Activated B cell treated with CpG ODN at 0.5 μM for 24 hours (primary cell): ENCODE measurements around the gene RTL10. TPM values are rescaled to one million over a fixed set of nuclear protein-coding genes. Genes with fewer than 3 reads are reported as not detected.

Experiments used
- ATAC-seq: fragments of 200-7000 bp; cut with Tn5 transposase; one replicate; pipeline ENCODE4 v1.10.0; 2021; ENCODE audit warnings: low read depth, mild to moderate bottlenecking, moderate library complexity
- CTCF ChIA-PET: fragments of 350-600 bp; sonication (Branson Sonifier 250); formaldehyde crosslinking; loops from one replicate; lab custom pipeline; 2021; ENCODE audit warnings: antibody characterized with exemption; lab: Charles Lee
- POLR2A ChIA-PET: fragments of 350-600 bp; sonication (Branson Sonifier 250); formaldehyde crosslinking; loops from one replicate; lab custom pipeline; 2021; ENCODE audit warnings: antibody characterized with exemption; lab: Charles Lee
- DNase-seq: peaks from one replicate; pipeline ENCODE4 v3.0.0; 2022
- H3K27ac Mint-ChIP-seq: one replicate; pipeline ENCODE4 v1.8.0; 2020; ENCODE audit warnings: mixed read lengths
- H3K27me3 Mint-ChIP-seq: one replicate; pipeline ENCODE4 v1.8.0; 2021; ENCODE audit warnings: mixed read lengths
- H3K36me3 Mint-ChIP-seq: one replicate; pipeline ENCODE4 v1.8.0; 2021; ENCODE audit warnings: low read depth, mixed read lengths
- H3K4me1 Mint-ChIP-seq: one replicate; pipeline ENCODE4 v1.8.0; 2021; ENCODE audit warnings: mixed read lengths
- H3K4me3 Mint-ChIP-seq: one replicate; pipeline ENCODE4 v1.8.0; 2020; ENCODE audit warnings: mild to moderate bottlenecking, mixed read lengths
- H3K9me3 Mint-ChIP-seq: one replicate; pipeline ENCODE4 v1.8.0; 2020; ENCODE audit warnings: mixed read lengths
- CTCF ChIP-seq: fragments of 200-600 bp; IDR thresholded peaks from one replicate; pipeline ENCODE4 v1.8.0; 2022; ENCODE audit warnings: antibody characterized with exemption, mild to moderate bottlenecking
- intact Hi-C: fragments of 100-400 bp; cut with micrococcal nuclease; formaldehyde crosslinking; loops from one replicate; pipeline ENCODE4 v1.15.1; 2024
- total RNA-seq: library from RNA; stranded (reverse); gene quantifications from 2 replicates; pipeline ENCODE4 v1.2.3, GENCODE V29; 2022

Gene RTL10
- total RNA-seq, 1 donor from 2014 or later, result 12.1 TPM

- H3K9me3 Mint-ChIP-seq, result no peaks in the 10 kb centered on the region
- ChIA-PET CTCF (no interaction called here), POLR2A (no interaction called here)
- DNase-seq (no peak), ATAC-seq (no peak)
- no peaks in the 10 kb centered on the region for H3K36me3 Mint-ChIP-seq
- no peaks in the 10 kb centered on the region for H3K27me3 Mint-ChIP-seq
- no peak for TF ChIP-seq CTCF
- no peak overlapping the region for H3K4me3 Mint-ChIP-seq
- intact Hi-C loops, result no loop called here
- H3K27ac Mint-ChIP-seq, result no peak overlapping the region
- H3K4me1 Mint-ChIP-seq, result no peaks in the 10 kb centered on the region
These were observed 24.9 kb upstream of the RTL10 start for GRCh38 chr22:19879643-19879991.

- DNase-seq, result no peak
- no peaks in the 10 kb centered on the region for H3K36me3 Mint-ChIP-seq
- H3K9me3 Mint-ChIP-seq, result no peaks in the 10 kb centered on the region
- ChIA-PET CTCF (no interaction called here), POLR2A (no interaction called here)
- H3K27ac Mint-ChIP-seq, result no peak overlapping the region
- no peak for ATAC-seq
- intact Hi-C loops, result no loop called here
- no peak overlapping the region for H3K4me3 Mint-ChIP-seq
- H3K27me3 Mint-ChIP-seq, result no peaks in the 10 kb centered on the region
- no peak for TF ChIP-seq CTCF
- no peaks in the 10 kb centered on the region for H3K4me1 Mint-ChIP-seq
These were observed 24.5 kb upstream of the RTL10 start for GRCh38 chr22:19879246-19879570.

GRCh38 chr22:19878461-19879245 is 24.0 kb upstream of the RTL10 start:
- CTCF ChIA-PET, result no interaction called here
- Mint-ChIP-seq H3K36me3 (no peaks in the 10 kb centered on the region), H3K27ac (no peak overlapping the region), H3K27me3 (no peaks in the 10 kb centered on the region), H3K4me1 (no peaks in the 10 kb centered on the region), H3K9me3 (no peaks in the 10 kb centered on the region), H3K4me3 (no peak overlapping the region)
- no peak for DNase-seq
- ATAC-seq, result no peak
- intact Hi-C loops, result no loop called here
- POLR2A ChIA-PET, result no interaction called here
- TF ChIP-seq CTCF, result no peak

- H3K36me3 Mint-ChIP-seq, result no peaks in the 10 kb centered on the region
These were observed 23.1 kb upstream of the RTL10 start for GRCh38 chr22:19877626-19878339.

More at GRCh38 chr22:19877626-19878339, 23.1 kb upstream of the RTL10 start:
- TF ChIP-seq CTCF, result no peak
- ChIA-PET POLR2A (no interaction called here), CTCF (no interaction called here)
- Mint-ChIP-seq H3K4me3 (no peak overlapping the region), H3K4me1 (no peaks in the 10 kb centered on the region), H3K9me3 (no peaks in the 10 kb centered on the region), H3K27me3 (no peaks in the 10 kb centered on the region), H3K27ac (no peak overlapping the region)
- intact Hi-C loops, result no loop called here
- ATAC-seq (no peak), DNase-seq (no peak)
